ENCODE data around the gene ELF5.

- TF ChIP-seq EZH2 (IDR thresholded peaks at IDR 0.05; ENCODE audit: low read depth, low read length, severe bottlenecking) (no peak), POLR2A (IDR thresholded peaks at IDR 0.05; ENCODE audit: control extremely low read depth in 1 of 2, low read depth in 2 of 2, low read length in 2 of 2) (no peak), TCF12 (IDR thresholded peaks at IDR 0.05; ENCODE audit: low read depth, low read length) (no peak), POLR2AphosphoS5 (IDR thresholded peaks at IDR 0.05; ENCODE audit: low read depth, low read length) (no peak), ASH2L (IDR thresholded peaks at IDR 0.05; ENCODE audit: low read length) (no peak), JUN (IDR thresholded peaks at IDR 0.05; ENCODE audit: low read depth, low read length) (no peak)
- TF ChIP-seq, protein P1, sequence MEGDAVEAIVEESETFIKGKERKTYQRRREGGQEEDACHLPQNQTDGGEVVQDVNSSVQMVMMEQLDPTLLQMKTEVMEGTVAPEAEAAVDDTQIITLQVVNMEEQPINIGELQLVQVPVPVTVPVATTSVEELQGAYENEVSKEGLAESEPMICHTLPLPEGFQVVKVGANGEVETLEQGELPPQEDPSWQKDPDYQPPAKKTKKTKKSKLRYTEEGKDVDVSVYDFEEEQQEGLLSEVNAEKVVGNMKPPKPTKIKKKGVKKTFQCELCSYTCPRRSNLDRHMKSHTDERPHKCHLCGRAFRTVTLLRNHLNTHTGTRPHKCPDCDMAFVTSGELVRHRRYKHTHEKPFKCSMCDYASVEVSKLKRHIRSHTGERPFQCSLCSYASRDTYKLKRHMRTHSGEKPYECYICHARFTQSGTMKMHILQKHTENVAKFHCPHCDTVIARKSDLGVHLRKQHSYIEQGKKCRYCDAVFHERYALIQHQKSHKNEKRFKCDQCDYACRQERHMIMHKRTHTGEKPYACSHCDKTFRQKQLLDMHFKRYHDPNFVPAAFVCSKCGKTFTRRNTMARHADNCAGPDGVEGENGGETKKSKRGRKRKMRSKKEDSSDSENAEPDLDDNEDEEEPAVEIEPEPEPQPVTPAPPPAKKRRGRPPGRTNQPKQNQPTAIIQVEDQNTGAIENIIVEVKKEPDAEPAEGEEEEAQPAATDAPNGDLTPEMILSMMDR (IDR thresholded peaks at IDR 0.05; ENCODE audit: control extremely low read depth in 1 of 3, insufficient read depth in 1 of 3, low read depth in 1 of 3, low read length in 3 of 3): no peak
Measured at GRCh38 chr11:34480314-34480713, 33.3 kb downstream of the ELF5 start.

Measured in H1 (cell line).